Umbilical cord (tissue), 2 donors: Measurements from ENCODE around the gene IFNK. TPM values are rescaled to one million over a fixed set of nuclear protein-coding genes. Genes with fewer than 3 reads are reported as not detected.
A peak's percentile ranks its signal among the peaks of the same experiment; 100 is the strongest.

Experiments used
- DNase-seq: peaks from one replicate; pipeline ENCODE4 v3.0.0-alpha.2; 2015; ENCODE audit warnings: low spot score
- total RNA-seq: library from RNA; depleted of rRNA; stranded (reverse); fragments of >200 nt; gene quantifications from one replicate; pipeline ENCODE4 v1.2.3, GENCODE V29; 2014; ENCODE audit warnings: low replicate concordance; ENCODE audit not compliant: insufficient read depth

The IFNK gene
- total RNA-seq, 1 donor from 2014 or later = 2.4 TPM

GRCh38 chr9:27537756-27538155 is 13.7 kb downstream of the IFNK start:
- DNase-seq = no peak

GRCh38 chr9:27538647-27539046 is 14.6 kb downstream of the IFNK start:
- no peak for DNase-seq

GRCh38 chr9:27539479-27540441 is 15.7 kb downstream of the IFNK start:
- DNase-seq = no peak

GRCh38 chr9:27540502-27540901 is 16.4 kb downstream of the IFNK start:
- no peak for DNase-seq

- no peak for DNase-seq
Measured at GRCh38 chr9:27541740-27542139, 17.6 kb downstream of the IFNK start.

DNA sequence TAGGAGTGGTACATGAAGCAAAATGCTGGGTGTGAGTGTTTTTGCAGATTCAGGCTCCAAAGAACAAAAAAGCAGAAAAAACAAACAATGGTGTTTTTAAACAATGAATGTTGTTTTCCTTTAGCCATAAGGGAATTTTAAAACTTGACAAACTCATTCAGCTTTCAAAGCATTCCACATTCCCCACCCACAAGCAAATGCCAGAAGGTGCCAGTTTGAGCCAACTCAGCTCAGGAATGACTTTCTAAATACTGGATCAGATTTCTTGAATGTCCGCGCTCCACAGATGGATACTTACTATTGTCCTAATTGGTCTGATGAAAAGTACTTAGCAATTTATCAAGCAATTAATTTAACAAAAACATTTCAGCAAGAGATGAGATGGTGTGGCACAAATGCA is 18.4 kb downstream of the IFNK start:
- no peak for DNase-seq

GRCh38 chr9:27545471-27545870 is 21.4 kb downstream of the IFNK start:
- no peak for DNase-seq

DNA sequence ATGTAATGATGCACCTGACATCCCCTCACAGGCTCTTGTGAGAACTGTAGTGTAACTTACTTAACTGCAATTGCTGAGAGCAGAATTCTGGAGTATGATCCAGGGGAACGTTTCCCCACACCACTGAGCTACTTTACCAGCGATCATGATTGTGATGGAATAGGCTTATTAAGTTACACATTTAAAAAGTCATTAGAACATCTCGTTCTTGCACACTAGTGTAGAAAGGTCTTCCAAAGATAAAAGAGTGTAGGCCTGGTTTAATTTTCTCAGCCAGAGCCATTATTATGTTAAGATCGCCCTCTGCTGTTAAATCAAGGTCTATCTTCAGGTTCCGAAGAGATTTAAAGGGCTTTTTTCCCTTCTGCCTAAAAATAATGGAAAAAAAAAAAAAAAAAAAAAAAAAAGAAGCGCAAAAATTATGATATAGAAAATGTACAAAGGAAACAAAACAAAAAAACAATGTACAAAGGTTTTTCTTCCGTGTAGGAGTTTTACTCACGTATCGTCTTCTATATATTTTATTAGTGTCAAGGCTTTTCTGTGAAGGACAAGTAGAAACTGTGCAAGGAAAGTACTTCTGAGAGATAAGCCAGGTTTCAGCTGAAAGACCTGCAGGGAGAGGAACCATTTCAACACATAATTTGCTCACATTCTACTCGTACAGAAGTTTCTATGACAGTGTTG is 24.1 kb downstream of the IFNK start:
- DNase-seq = peak; percentile 50

DNA sequence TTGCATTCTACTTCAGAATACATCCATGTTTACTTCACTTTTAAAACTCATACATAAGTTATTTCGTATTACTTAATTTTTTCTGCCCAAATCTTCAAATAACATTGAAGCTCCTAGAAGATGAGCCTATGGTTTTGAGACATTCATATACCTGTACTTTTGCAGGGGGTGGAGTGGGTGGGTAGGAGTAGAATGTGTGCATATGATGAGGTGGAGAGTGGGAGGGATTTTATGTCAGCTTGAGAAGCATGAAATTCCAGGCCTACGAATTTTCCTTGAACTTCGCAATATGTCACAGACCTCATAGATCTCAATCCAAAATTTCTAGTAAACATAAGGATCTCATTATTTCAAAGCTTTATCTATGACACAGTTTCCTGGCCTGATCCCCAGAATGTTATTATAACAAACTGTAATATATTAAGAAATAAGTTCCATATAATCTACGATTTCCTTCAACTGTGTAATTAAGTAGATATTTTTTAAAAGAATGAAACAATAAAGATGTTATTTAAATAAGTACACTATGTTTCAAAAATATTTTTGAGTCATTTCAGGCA is 25.2 kb downstream of the IFNK start:
- peak; percentile 38 for DNase-seq

- no peak for DNase-seq
Measured at GRCh38 chr9:27554712-27555111, 30.6 kb downstream of the IFNK start.

GRCh38 chr9:27556470-27556869 is 32.4 kb downstream of the IFNK start:
- DNase-seq = no peak

- no peak for DNase-seq
Measured at GRCh38 chr9:27558307-27558706, 34.2 kb downstream of the IFNK start.

GRCh38 chr9:27560457-27560856 is 36.4 kb downstream of the IFNK start:
- DNase-seq = no peak

DNA sequence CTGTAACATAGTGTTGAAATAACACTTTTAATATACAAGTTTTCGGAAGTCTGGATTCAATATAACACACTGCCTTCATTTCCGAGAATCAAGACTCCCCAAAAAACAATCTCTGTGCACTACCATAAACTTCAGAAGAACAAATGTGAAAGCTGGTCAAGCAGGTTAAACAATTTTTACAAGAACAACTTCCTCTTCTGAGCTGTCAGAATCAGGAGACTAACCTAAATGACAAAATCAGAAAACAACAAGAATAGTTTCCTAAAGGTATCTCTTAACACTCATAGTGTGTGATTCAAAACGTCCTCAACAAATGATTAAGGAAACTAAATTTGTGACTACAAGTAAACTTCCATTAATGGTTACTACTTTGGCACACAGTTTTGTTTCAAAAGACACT is 37.6 kb downstream of the IFNK start:
- DNase-seq = no peak

- no peak for DNase-seq
Measured at GRCh38 chr9:27563738-27564430, 39.8 kb downstream of the IFNK start.

DNA sequence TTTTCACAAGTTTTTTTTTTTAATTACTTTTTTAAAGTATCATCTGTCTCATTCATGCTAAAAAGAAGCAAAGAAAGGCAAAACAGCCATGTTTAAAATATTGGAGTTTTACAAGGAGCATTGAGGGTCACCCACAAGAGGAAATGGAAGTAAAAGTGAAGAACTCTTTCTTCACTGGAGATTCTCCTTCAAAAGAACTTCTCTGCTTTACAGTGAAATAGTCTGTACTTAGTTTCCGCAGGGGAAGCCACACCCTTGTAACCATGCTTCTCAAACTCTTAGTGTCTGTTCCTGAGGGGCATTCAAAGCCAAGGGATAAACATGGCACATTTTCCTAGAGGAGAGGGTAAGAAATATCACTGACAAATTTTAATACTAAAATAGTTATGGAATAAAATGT is 40.6 kb downstream of the IFNK start:
- DNase-seq = no peak

- no peak for DNase-seq
Measured at GRCh38 chr9:27565696-27566095, 41.6 kb downstream of the IFNK start.

GRCh38 chr9:27566118-27566517 is 42.0 kb downstream of the IFNK start:
- no peak for DNase-seq

- no peak for DNase-seq
Measured at GRCh38 chr9:27569406-27569805, 45.3 kb downstream of the IFNK start.

GRCh38 chr9:27571011-27571410 is 46.9 kb downstream of the IFNK start:
- DNase-seq = no peak

DNA sequence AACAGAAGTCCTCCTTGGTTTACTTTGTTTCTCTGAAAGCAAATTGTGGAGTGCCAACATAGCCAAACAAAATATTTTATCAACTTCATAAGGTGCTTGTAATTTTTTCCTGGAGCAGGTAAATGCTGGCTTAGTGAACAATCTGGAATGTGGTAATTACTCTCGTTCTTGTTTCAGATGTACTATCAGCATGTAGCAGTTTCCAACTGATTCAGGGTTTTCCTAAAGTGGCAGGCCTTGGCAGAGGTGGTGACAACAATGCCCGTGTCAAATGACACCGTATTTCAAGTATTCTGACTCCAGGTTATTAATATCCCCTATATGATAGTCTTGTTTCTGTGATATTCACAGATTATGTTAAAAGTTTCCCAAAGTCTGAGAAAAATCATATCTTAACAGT is 48.0 kb downstream of the IFNK start:
- DNase-seq = no peak

- peak; percentile 67 for DNase-seq
Measured at GRCh38 chr9:27572566-27572917, 48.5 kb downstream of the IFNK start.
